CD4-positive, alpha-beta memory T cell (primary cell): ENCODE data around the gene KRTAP10-4. TPM values are rescaled to one million over a fixed set of nuclear protein-coding genes. Genes with fewer than 3 reads are reported as not detected.
A peak's percentile ranks its signal among the peaks of the same experiment; 100 is the strongest.

Source experiments
- CTCF ChIA-PET: fragments of 350-600 bp; sonication (Branson Sonifier 250); formaldehyde crosslinking; loops from one replicate; lab custom pipeline; 2021; ENCODE audit warnings: inconsistent platforms; ENCODE audit not compliant: partially characterized antibody; lab: Charles Lee
- POLR2A ChIA-PET: fragments of 350-600 bp; sonication (Branson Sonifier 250); formaldehyde crosslinking; loops from one replicate; lab custom pipeline; 2021; ENCODE audit not compliant: partially characterized antibody; lab: Charles Lee
- DNase-seq, 5 donors: peaks; one replicate each; pipeline versions ENCODE4 v3.0.0 to v3.0.0-alpha.2; 2020 to 2022; ENCODE audit warnings: mixed read lengths in 1 of 5
- H3K27ac ChIP-seq: one replicate; pipeline ENCODE4 v1.7.0; 2013; ENCODE audit warnings: low read depth, low read length
- H3K27me3 ChIP-seq: 2 replicates; pipeline ENCODE4 v1.7.0; 2013; ENCODE audit warnings: mild to moderate bottlenecking, low read length, moderate library complexity; ENCODE audit not compliant: insufficient read depth
- H3K36me3 ChIP-seq: 2 replicates; pipeline ENCODE4 v1.7.0; 2013; ENCODE audit warnings: mild to moderate bottlenecking, low read length, moderate library complexity; ENCODE audit not compliant: insufficient read depth
- H3K4me1 ChIP-seq: 2 replicates; pipeline ENCODE4 v1.7.0; 2013; ENCODE audit warnings: mild to moderate bottlenecking, low read length, moderate library complexity; ENCODE audit not compliant: insufficient read depth
- H3K4me3 ChIP-seq, 2 donors: one replicate each; pipeline ENCODE4 v1.7.0; 2013; ENCODE audit warnings: low read length in 2 of 2, mild to moderate bottlenecking in 1 of 2
- H3K9me3 ChIP-seq, 2 donors: one replicate each; pipeline ENCODE4 v1.7.0; 2013; ENCODE audit warnings: low read length in 2 of 2, control low read depth in 1 of 2; ENCODE audit not compliant: control insufficient read depth in 1 of 2
- H3K27ac Mint-ChIP-seq, 7 donors: one replicate each; pipeline ENCODE4 v1.8.0; 2020 to 2021; ENCODE audit warnings: mixed read lengths in 7 of 7, mild to moderate bottlenecking in 6 of 7, inconsistent platforms in 3 of 7, moderate library complexity in 3 of 7
- H3K27me3 Mint-ChIP-seq, 2 donors: one replicate each; pipeline ENCODE4 v1.8.0; 2020 to 2021; ENCODE audit warnings: mixed read lengths in 2 of 2
- H3K36me3 Mint-ChIP-seq, 2 donors: one replicate each; pipeline ENCODE4 v1.8.0; 2020 to 2021; ENCODE audit warnings: mixed read lengths in 2 of 2, inconsistent platforms in 1 of 2, mild to moderate bottlenecking in 1 of 2
- H3K4me1 Mint-ChIP-seq, 4 donors: one replicate each; pipeline ENCODE4 v1.8.0; 2020 to 2021; ENCODE audit warnings: mixed read lengths in 4 of 4, mild to moderate bottlenecking in 1 of 4
- H3K4me3 Mint-ChIP-seq, 8 donors: one replicate each; pipeline ENCODE4 v1.8.0; 2020 to 2021; ENCODE audit warnings: mixed read lengths in 8 of 8, mild to moderate bottlenecking in 7 of 8, moderate library complexity in 6 of 8, inconsistent platforms in 3 of 8
- H3K9me3 Mint-ChIP-seq, 8 donors: one replicate each; pipeline ENCODE4 v1.8.0; 2020 to 2021; ENCODE audit warnings: mixed read lengths in 8 of 8, mild to moderate bottlenecking in 5 of 8, inconsistent platforms in 3 of 8, moderate library complexity in 1 of 8
- intact Hi-C: fragments of 100-400 bp; cut with micrococcal nuclease; formaldehyde crosslinking; loops from one replicate; pipeline ENCODE4 v1.15.1; 2023
- polyA plus RNA-seq, 2 donors: library from polyadenylated mRNA; unstranded; fragments of 300-500 nt; fragmentation: Illumina TruSeq; gene quantifications; one replicate each; pipeline ENCODE4 v1.2.3, GENCODE V29; 2021
- total RNA-seq, 2 experiments: library from RNA; stranded (reverse); gene quantifications; one replicate each; pipeline ENCODE4 v1.2.3, GENCODE V29; 2021

The KRTAP10-4 gene
- total and polyA plus RNA-seq, 4 experiments from 2014 or later, result not detected

- Mint-ChIP-seq H3K9me3 (no peaks in the 10 kb centered on the region), H3K4me3 (no peak overlapping the region), H3K27me3 (peaks cover 0 to 2% of the 10 kb centered on the region in 2 donors), H3K4me1 (peaks cover 0 to 4% (median 0%) of the 10 kb centered on the region in 4 donors), H3K27ac (no peak overlapping the region), H3K36me3 (no peaks in the 10 kb centered on the region)
- POLR2A ChIA-PET, result interaction anchor here (0.6 kb wide), 1 partner anchor 13 kb away, joined by 3 read pairs; no protein-coding TSS in a partner anchor
- Histone ChIP-seq H3K4me3 (no peak overlapping the region), H3K27me3 (no peaks in the 10 kb centered on the region), H3K9me3 (no peaks in the 10 kb centered on the region), H3K36me3 (no peaks in the 10 kb centered on the region), H3K4me1 (no peaks in the 10 kb centered on the region), H3K27ac (no peak overlapping the region)
- DNase-seq, result no peak
- intact Hi-C loops, result no loop called here
- CTCF ChIA-PET, result interaction anchor here (1.0 kb wide), 1 partner anchor 21 kb away, joined by 3 read pairs; no protein-coding TSS in a partner anchor
Observed at GRCh38 chr21:44531606-44532564, 41.6 kb upstream of the KRTAP10-4 start.

DNA sequence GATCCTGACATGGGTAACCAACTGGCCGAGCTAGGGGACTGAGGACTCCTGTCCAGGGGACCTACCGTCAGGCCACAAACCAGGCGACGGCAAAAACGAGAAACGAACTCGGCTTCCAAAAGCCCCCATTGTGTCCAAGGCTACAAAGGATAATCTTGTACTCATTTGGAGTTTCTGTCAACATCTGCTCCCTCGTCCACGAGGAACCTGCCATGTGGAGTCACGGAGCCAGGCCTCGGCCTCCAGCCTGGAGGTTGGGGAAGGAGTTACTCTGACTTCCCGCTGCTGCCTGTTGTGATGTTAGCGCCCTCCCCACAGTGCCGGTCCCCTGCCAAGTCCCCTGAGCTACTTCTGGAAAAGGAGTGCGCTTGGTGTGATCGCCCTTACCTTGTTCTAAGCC lies 40.8 kb upstream of the KRTAP10-4 start:
- Histone ChIP-seq H3K27ac (no peak overlapping the region), H3K36me3 (no peaks in the 10 kb centered on the region), H3K4me1 (no peaks in the 10 kb centered on the region), H3K9me3 (no peaks in the 10 kb centered on the region), H3K4me3 (no peak overlapping the region), H3K27me3 (no peaks in the 10 kb centered on the region)
- H3K9me3 Mint-ChIP-seq, result no peaks in the 10 kb centered on the region
- ChIA-PET POLR2A (interaction anchor here (0.6 kb wide), 1 partner anchor 12 kb away, joined by 3 read pairs; no protein-coding TSS in a partner anchor), CTCF (no interaction called here)
- H3K36me3 Mint-ChIP-seq, result no peaks in the 10 kb centered on the region
- no peak overlapping the region for H3K27ac Mint-ChIP-seq
- H3K4me1 Mint-ChIP-seq, result peaks cover 0 to 4% (median under 1%) of the 10 kb centered on the region in 4 donors
- H3K4me3 Mint-ChIP-seq, result no peak overlapping the region
- peaks cover 5 to 6% of the 10 kb centered on the region in 2 donors for H3K27me3 Mint-ChIP-seq
- intact Hi-C loops, result no loop called here
- DNase-seq, result no peak

DNA sequence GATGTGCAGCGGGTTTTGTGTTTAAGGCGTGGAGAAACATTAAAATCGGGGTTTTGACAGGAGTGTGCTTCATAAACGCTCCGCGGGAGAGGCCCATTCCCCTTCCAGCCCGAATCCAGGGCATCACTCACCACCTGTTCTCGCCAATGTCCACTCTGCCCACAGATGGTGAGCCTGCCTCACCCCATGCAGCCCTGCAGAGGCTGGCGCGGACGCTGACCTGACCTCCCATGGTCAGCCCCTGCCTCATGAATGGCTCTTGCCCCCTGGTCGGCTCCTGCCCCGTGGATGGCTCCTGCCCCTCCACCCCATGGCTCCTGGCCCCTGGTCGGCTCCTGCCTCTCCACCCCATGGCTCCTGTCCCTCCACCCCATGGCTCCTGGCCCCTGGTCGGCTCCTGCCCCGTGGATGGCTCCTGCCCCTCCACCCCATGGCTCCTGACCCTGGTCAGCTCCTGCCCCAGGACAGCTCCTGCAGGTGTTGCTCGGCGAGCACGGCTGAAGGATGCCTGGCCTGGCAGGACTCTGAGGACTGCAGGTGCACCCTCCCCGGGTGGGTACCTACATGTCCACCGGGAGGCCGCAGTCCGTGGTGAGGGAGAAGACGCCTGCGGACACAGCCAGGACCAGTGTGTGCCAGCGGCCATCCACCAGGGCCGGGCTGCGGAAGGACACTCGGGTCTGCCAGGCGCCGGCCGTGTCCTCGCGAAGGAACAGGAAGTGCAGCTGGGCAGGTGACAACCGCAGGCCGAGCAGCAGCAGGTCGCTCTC lies 40.2 kb upstream of the KRTAP10-4 start:
- no peaks in the 10 kb centered on the region for H3K9me3 Mint-ChIP-seq
- peak in 1 of 5 donors; percentile 25 for DNase-seq
- intact Hi-C loops, result no loop called here
- ChIA-PET CTCF (no interaction called here), POLR2A (interaction anchor here (0.6 kb wide), 1 partner anchor 11 kb away, joined by 3 read pairs; no protein-coding TSS in a partner anchor)
- H3K27ac Mint-ChIP-seq, result peak overlapping the region in 1 of 7 donors; percentile 83
- Histone ChIP-seq H3K4me1 (no peaks in the 10 kb centered on the region), H3K27me3 (no peaks in the 10 kb centered on the region), H3K4me3 (no peak overlapping the region), H3K27ac (no peak overlapping the region), H3K9me3 (no peaks in the 10 kb centered on the region), H3K36me3 (no peaks in the 10 kb centered on the region)
- H3K4me3 Mint-ChIP-seq, result no peak overlapping the region
- no peaks in the 10 kb centered on the region for H3K36me3 Mint-ChIP-seq
- peaks cover 0 to 4% (median under 1%) of the 10 kb centered on the region in 4 donors for H3K4me1 Mint-ChIP-seq
- peaks cover 5 to 6% of the 10 kb centered on the region in 2 donors for H3K27me3 Mint-ChIP-seq

DNA sequence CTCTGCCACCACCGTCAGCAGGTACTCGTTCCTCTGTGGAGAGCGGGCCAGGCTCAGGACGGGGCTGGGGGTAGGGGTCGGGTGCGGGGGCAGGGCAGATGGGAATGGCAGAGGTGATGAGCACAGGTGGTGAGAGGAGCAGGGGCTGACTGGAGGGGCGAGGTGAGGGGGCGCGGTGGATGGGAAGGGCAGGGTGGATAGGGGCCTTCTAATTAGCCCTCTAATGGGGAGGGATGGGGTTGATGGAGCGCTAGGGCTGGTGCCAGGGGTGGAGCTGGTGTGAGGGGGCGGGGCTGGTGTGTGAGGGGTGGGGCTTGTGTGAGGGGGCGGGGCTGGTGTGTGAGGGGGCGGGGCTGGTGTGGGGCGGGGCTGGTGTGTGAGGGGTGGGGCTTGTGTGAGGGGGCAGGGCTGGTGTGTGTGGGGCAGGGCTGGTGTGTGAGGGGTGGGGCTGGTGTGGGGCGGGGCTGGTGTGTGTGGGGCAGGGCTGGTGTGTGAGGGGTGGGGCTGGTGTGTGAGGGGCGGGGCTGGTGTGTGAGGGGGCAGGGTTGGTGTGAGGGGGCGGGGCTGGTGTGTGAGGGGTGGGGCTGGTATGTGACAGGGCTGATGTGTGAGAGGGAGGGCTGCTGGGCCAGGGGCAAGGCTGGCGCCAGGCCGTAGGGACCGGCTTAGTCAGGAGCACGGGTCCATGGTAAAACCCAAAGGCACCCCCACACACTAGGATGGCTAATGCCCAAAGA lies 39.5 kb upstream of the KRTAP10-4 start:
- Mint-ChIP-seq H3K4me3 (no peak overlapping the region), H3K4me1 (peaks cover 0 to 5% (median under 1%) of the 10 kb centered on the region in 4 donors), H3K36me3 (no peaks in the 10 kb centered on the region), H3K27me3 (peaks cover 5 to 7% of the 10 kb centered on the region in 2 donors), H3K9me3 (no peaks in the 10 kb centered on the region), H3K27ac (no peak overlapping the region)
- Histone ChIP-seq H3K4me1 (no peaks in the 10 kb centered on the region), H3K36me3 (no peaks in the 10 kb centered on the region), H3K27me3 (no peaks in the 10 kb centered on the region), H3K9me3 (no peaks in the 10 kb centered on the region), H3K27ac (no peak overlapping the region), H3K4me3 (no peak overlapping the region)
- CTCF ChIA-PET, result no interaction called here
- no peak for DNase-seq
- POLR2A ChIA-PET, result no interaction called here
- intact Hi-C loops, result no loop called here

DNA sequence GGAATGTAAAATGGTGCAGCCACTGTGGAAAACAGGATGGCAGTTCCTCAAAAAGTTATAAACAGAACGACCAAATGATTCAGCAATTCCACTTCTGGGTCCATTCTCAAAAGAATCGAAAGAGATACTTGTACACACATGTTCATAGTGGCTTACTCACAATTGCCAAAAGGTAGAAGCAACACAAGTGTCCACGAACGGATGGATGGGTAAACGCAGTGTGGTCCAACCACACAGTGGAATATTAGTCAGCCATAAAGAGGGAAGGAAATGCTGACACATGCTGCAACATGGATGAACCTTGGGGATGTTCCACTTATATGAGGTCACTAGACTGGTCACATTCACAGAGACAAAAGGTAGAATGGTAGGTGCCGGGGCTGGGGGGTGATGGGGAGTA lies 38.8 kb upstream of the KRTAP10-4 start:
- no peak for DNase-seq
- Mint-ChIP-seq H3K9me3 (peaks cover 0 to 2% (median 0%) of the 10 kb centered on the region in 8 donors), H3K4me1 (peaks cover 0 to 5% (median under 1%) of the 10 kb centered on the region in 4 donors), H3K36me3 (peaks cover 0 to 3% of the 10 kb centered on the region in 2 donors), H3K27me3 (peaks cover 5 to 7% of the 10 kb centered on the region in 2 donors), H3K27ac (no peak overlapping the region), H3K4me3 (no peak overlapping the region)
- H3K4me3 ChIP-seq, result no peak overlapping the region
- H3K4me1 ChIP-seq, result no peaks in the 10 kb centered on the region
- H3K9me3 ChIP-seq, result no peaks in the 10 kb centered on the region
- no peaks in the 10 kb centered on the region for H3K36me3 ChIP-seq
- CTCF ChIA-PET, result no interaction called here
- no peak overlapping the region for H3K27ac ChIP-seq
- no peaks in the 10 kb centered on the region for H3K27me3 ChIP-seq
- POLR2A ChIA-PET, result no interaction called here
- intact Hi-C loops, result no loop called here

DNA sequence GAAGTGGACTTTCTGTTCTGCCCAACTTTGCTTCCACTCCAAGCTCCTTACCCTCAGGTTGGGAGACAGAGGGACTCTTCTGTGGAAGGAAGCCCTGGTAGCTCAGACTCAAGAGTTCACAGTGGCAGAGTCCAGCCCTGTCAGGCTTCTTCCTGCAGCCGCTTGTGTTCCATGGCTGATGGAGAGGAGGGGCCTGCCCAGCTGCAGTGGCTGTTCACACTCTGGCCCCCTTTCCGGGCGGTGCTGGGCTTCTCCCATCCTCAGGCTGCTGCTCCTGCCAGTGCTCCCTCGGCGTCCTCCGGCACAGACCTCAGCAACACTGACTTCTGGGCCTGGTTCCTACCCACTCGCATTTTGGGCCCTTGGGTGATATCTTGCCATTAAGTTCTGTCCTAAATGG lies 37.6 kb upstream of the KRTAP10-4 start:
- Histone ChIP-seq H3K27me3 (no peaks in the 10 kb centered on the region), H3K4me3 (no peak overlapping the region), H3K4me1 (no peaks in the 10 kb centered on the region), H3K36me3 (no peaks in the 10 kb centered on the region), H3K9me3 (no peaks in the 10 kb centered on the region), H3K27ac (no peak overlapping the region)
- POLR2A ChIA-PET, result no interaction called here
- peaks cover 5 to 9% of the 10 kb centered on the region in 2 donors for H3K27me3 Mint-ChIP-seq
- no peak overlapping the region for H3K27ac Mint-ChIP-seq
- peaks cover 0 to 1% (median under 1%) of the 10 kb centered on the region in 4 donors for H3K4me1 Mint-ChIP-seq
- intact Hi-C loops, result no loop called here
- H3K9me3 Mint-ChIP-seq, result peaks cover 0 to 2% (median 0%) of the 10 kb centered on the region in 8 donors
- peaks cover 0 to 3% of the 10 kb centered on the region in 2 donors for H3K36me3 Mint-ChIP-seq
- DNase-seq, result no peak
- no peak overlapping the region for H3K4me3 Mint-ChIP-seq
- CTCF ChIA-PET, result interaction anchor here (1.1 to 2.3 kb wide), 2 partner anchors 12 to 83 kb away, joined by 3 to 7 read pairs; no protein-coding TSS in a partner anchor
